ENCODE data around the gene PTPRK.
A peak's percentile ranks its signal among the peaks of the same experiment; 100 is the strongest.

PTPRK gene

GRCh38 chr6:128528241-128528640 lies 7.8 kb upstream of the PTPRK start:
- no peaks in the 10 kb centered on the region for H3K27me3 ChIP-seq (ENCODE audit: control insufficient read depth in 1 of 2, insufficient read depth in 2 of 2, low read length in 2 of 2)
- H3K4me3 ChIP-seq (ENCODE audit: low read depth in 1 of 2, low read length in 2 of 2), result no peak overlapping the region
- H3K9me3 ChIP-seq (ENCODE audit: low read length), result no peaks in the 10 kb centered on the region
- no peaks in the 10 kb centered on the region for H3K36me3 ChIP-seq (ENCODE audit: insufficient read depth, low read length)
- H3K4me1 ChIP-seq (ENCODE audit: insufficient read depth, low read length), result no peaks in the 10 kb centered on the region
- H3K9ac ChIP-seq (ENCODE audit: low read length), result no peak overlapping the region
- no peak overlapping the region for H3K27ac ChIP-seq (ENCODE audit: low read depth, low read length)

DNA sequence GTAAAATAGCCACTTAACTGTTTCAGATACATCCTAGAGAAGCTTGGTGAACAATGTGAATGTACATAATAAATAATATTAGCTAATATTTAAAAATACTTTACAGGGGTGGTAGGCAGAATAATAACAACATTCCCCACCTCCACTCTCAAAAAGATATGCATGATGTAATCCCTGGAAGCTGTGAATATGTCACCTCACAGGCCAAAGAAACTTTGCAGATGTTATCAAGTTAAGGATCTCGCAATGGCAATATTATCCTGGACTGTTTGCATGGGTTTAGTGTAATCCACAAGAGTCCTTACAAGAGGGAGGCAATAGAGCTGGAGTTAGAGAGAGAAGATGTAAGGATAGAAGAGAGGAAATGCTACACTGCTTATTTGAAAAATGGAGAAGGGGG lies 7.0 kb upstream of the PTPRK start:
- H3K27me3 ChIP-seq (ENCODE audit: control insufficient read depth in 1 of 2, insufficient read depth in 2 of 2, low read length in 2 of 2), result no peaks in the 10 kb centered on the region
- H3K9me3 ChIP-seq (ENCODE audit: low read length), result no peaks in the 10 kb centered on the region
- no peak overlapping the region for H3K27ac ChIP-seq (ENCODE audit: low read depth, low read length)
- H3K36me3 ChIP-seq (ENCODE audit: insufficient read depth, low read length), result no peaks in the 10 kb centered on the region
- no peak overlapping the region for H3K4me3 ChIP-seq (ENCODE audit: low read depth in 1 of 2, low read length in 2 of 2)
- no peak overlapping the region for H3K9ac ChIP-seq (ENCODE audit: low read length)
- no peaks in the 10 kb centered on the region for H3K4me1 ChIP-seq (ENCODE audit: insufficient read depth, low read length)

GRCh38 chr6:128526152-128526914 lies 5.9 kb upstream of the PTPRK start:
- Histone ChIP-seq H3K36me3 (ENCODE audit: insufficient read depth, low read length) (no peaks in the 10 kb centered on the region), H3K9me3 (ENCODE audit: low read length) (no peaks in the 10 kb centered on the region), H3K4me1 (ENCODE audit: insufficient read depth, low read length) (peaks cover 2% of the 10 kb centered on the region), H3K27me3 (ENCODE audit: control insufficient read depth in 1 of 2, insufficient read depth in 2 of 2, low read length in 2 of 2) (no peaks in the 10 kb centered on the region), H3K4me3 (ENCODE audit: low read depth in 1 of 2, low read length in 2 of 2) (no peak overlapping the region), H3K9ac (ENCODE audit: low read length) (no peak overlapping the region), H3K27ac (ENCODE audit: low read depth, low read length) (no peak overlapping the region)

- H3K4me3 ChIP-seq (ENCODE audit: low read depth in 1 of 2, low read length in 2 of 2), result no peak overlapping the region
- no peaks in the 10 kb centered on the region for H3K9me3 ChIP-seq (ENCODE audit: low read length)
- peaks cover 4% of the 10 kb centered on the region for H3K4me1 ChIP-seq (ENCODE audit: insufficient read depth, low read length)
- H3K27me3 ChIP-seq (ENCODE audit: control insufficient read depth in 1 of 2, insufficient read depth in 2 of 2, low read length in 2 of 2), result no peaks in the 10 kb centered on the region
- no peaks in the 10 kb centered on the region for H3K36me3 ChIP-seq (ENCODE audit: insufficient read depth, low read length)
- H3K9ac ChIP-seq (ENCODE audit: low read length), result no peak overlapping the region
- H3K27ac ChIP-seq (ENCODE audit: low read depth, low read length), result no peak overlapping the region
These were observed 5.0 kb upstream of the PTPRK start for GRCh38 chr6:128525406-128525805.

DNA sequence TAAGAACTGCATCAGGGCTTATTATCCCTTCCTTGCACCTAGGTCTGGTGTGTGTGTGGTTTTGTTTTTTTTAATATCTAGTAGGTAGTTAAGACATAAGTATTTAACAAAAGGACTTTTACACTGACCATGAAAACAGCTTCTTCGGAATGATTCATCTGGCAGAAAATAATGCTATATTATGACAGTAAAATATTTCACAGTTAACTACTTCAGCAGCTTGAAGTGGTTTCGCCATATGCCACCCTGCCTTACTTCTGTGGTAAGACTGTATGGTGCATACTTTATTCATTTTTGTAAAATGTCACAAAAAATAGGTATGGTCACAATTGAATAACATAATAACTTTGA lies 858 bp upstream of the PTPRK start:
- Histone ChIP-seq H3K27me3 (ENCODE audit: control insufficient read depth in 1 of 2, insufficient read depth in 2 of 2, low read length in 2 of 2) (no peaks in the 10 kb centered on the region), H3K4me3 (ENCODE audit: low read depth in 1 of 2, low read length in 2 of 2) (peak overlapping the region; percentile 75 to 89), H3K4me1 (ENCODE audit: insufficient read depth, low read length) (peaks cover 24% of the 10 kb centered on the region)

DNA sequence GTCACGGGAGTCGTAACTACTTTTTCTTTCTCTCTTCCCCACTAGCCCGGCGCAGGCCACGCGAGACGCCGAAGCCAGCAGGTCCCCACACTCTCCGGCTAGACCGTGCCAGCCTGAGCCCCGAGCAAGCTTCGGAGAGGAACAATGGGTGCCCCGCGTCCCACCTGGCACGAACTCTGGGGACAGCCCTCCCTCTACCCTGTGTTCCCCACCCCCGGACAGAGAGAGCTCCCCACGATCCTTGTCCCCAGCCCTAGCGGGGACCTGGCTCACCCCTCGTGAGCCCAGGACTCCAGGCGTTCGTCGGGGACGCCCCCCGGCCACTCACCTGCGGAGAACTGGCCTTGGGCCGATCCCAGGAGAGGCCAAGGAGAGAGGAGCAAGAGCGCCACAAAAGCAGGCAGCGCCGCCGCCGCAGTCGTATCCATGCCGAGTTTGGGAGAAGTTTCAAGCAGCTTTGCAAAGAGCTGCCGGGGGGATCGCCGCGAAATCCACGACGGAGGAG lies 416 bp downstream of the PTPRK start:
- peak overlapping the region; percentile 78 to 82 for H3K4me3 ChIP-seq (ENCODE audit: low read depth in 1 of 2, low read length in 2 of 2)
- peak overlapping the region; percentile 72 for H3K9ac ChIP-seq (ENCODE audit: low read length)
- peak overlapping the region; percentile 93 for H3K27ac ChIP-seq (ENCODE audit: low read depth, low read length)
- H3K27me3 ChIP-seq (ENCODE audit: control insufficient read depth in 1 of 2, insufficient read depth in 2 of 2, low read length in 2 of 2), result no peaks in the 10 kb centered on the region
- no peaks in the 10 kb centered on the region for H3K36me3 ChIP-seq (ENCODE audit: insufficient read depth, low read length)
- peaks cover 34% of the 10 kb centered on the region for H3K4me1 ChIP-seq (ENCODE audit: insufficient read depth, low read length)
- no peaks in the 10 kb centered on the region for H3K9me3 ChIP-seq (ENCODE audit: low read length)

More for the DNA sequence above, 858 bp upstream of the PTPRK start:
- Histone ChIP-seq H3K9ac (ENCODE audit: low read length) (peak overlapping the region; percentile 76), H3K27ac (ENCODE audit: low read depth, low read length) (peak overlapping the region; percentile 93), H3K9me3 (ENCODE audit: low read length) (no peaks in the 10 kb centered on the region), H3K36me3 (ENCODE audit: insufficient read depth, low read length) (no peaks in the 10 kb centered on the region)

GRCh38 chr6:128519132-128519930 lies 1.1 kb downstream of the PTPRK start:
- peak overlapping the region; percentile 78 to 82 for H3K4me3 ChIP-seq (ENCODE audit: low read depth in 1 of 2, low read length in 2 of 2)
- peaks cover 34% of the 10 kb centered on the region for H3K4me1 ChIP-seq (ENCODE audit: insufficient read depth, low read length)
- peak overlapping the region; percentile 72 for H3K9ac ChIP-seq (ENCODE audit: low read length)
- H3K27me3 ChIP-seq (ENCODE audit: control insufficient read depth in 1 of 2, insufficient read depth in 2 of 2, low read length in 2 of 2), result no peaks in the 10 kb centered on the region
- no peaks in the 10 kb centered on the region for H3K9me3 ChIP-seq (ENCODE audit: low read length)
- peak overlapping the region; percentile 93 for H3K27ac ChIP-seq (ENCODE audit: low read depth, low read length)
- H3K36me3 ChIP-seq (ENCODE audit: insufficient read depth, low read length), result no peaks in the 10 kb centered on the region

DNA sequence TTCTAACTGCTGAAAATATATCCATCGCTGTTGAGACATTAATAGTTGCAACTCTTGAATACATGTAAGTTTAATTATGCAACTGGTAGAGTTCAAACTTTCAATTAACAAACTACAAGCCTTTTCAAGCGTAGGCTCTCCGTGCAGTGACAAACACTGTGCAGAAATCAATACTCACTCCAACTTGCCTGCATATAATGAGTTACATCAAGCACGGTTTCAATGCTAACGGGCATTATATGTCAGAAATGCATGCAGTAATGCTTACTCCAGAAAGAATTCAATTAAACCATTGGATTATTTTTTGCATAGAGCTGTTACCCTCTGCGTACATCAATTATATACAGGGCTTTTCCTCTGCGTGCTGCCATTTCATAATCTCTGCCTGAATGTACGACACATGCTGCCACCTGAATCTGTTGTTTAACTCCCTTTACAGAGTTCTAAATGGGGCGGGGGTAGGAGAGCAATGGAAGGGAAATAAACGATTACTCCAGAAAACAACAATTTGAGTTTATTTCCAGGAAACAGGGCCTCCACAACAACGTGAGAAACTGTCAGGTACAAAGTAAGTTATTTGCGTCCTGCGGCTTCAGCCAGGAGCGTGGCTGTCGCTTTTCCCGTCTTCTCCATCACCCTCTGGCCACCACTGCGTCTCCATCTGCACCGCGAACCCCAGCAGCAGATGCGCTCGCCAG lies 1.8 kb downstream of the PTPRK start:
- Histone ChIP-seq H3K4me3 (ENCODE audit: low read depth in 1 of 2, low read length in 2 of 2) (peak overlapping the region; percentile 78 to 82), H3K27ac (ENCODE audit: low read depth, low read length) (peak overlapping the region; percentile 93), H3K4me1 (ENCODE audit: insufficient read depth, low read length) (peaks cover 34% of the 10 kb centered on the region), H3K9ac (ENCODE audit: low read length) (peak overlapping the region; percentile 72), H3K36me3 (ENCODE audit: insufficient read depth, low read length) (no peaks in the 10 kb centered on the region), H3K9me3 (ENCODE audit: low read length) (no peaks in the 10 kb centered on the region), H3K27me3 (ENCODE audit: control insufficient read depth in 1 of 2, insufficient read depth in 2 of 2, low read length in 2 of 2) (no peaks in the 10 kb centered on the region)

GRCh38 chr6:128517124-128517523 lies 3.3 kb downstream of the PTPRK start:
- no peak overlapping the region for H3K9ac ChIP-seq (ENCODE audit: low read length)
- H3K9me3 ChIP-seq (ENCODE audit: low read length), result no peaks in the 10 kb centered on the region
- no peaks in the 10 kb centered on the region for H3K27me3 ChIP-seq (ENCODE audit: control insufficient read depth in 1 of 2, insufficient read depth in 2 of 2, low read length in 2 of 2)
- no peak overlapping the region for H3K4me3 ChIP-seq (ENCODE audit: low read depth in 1 of 2, low read length in 2 of 2)
- peaks cover 34% of the 10 kb centered on the region for H3K4me1 ChIP-seq (ENCODE audit: insufficient read depth, low read length)
- H3K36me3 ChIP-seq (ENCODE audit: insufficient read depth, low read length), result no peaks in the 10 kb centered on the region
- H3K27ac ChIP-seq (ENCODE audit: low read depth, low read length), result no peak overlapping the region

GRCh38 chr6:128516514-128516898 lies 3.9 kb downstream of the PTPRK start:
- no peak overlapping the region for H3K9ac ChIP-seq (ENCODE audit: low read length)
- H3K27ac ChIP-seq (ENCODE audit: low read depth, low read length), result no peak overlapping the region
- H3K4me3 ChIP-seq (ENCODE audit: low read depth in 1 of 2, low read length in 2 of 2), result no peak overlapping the region
- no peaks in the 10 kb centered on the region for H3K36me3 ChIP-seq (ENCODE audit: insufficient read depth, low read length)
- H3K4me1 ChIP-seq (ENCODE audit: insufficient read depth, low read length), result peaks cover 36% of the 10 kb centered on the region
- no peaks in the 10 kb centered on the region for H3K9me3 ChIP-seq (ENCODE audit: low read length)
- H3K27me3 ChIP-seq (ENCODE audit: control insufficient read depth in 1 of 2, insufficient read depth in 2 of 2, low read length in 2 of 2), result no peaks in the 10 kb centered on the region
